SK-N-SH (cell line): ENCODE results near the gene LAMTOR1.

Experiments
- CTCF ChIP-seq: fragments of 200-600 bp; sonication (generic); IDR thresholded peaks from 2 replicates; pipeline ENCODE4 v1.6.1; 2017; ENCODE audit warnings: antibody characterized with exemption, mild to moderate bottlenecking, moderate library complexity
- EP300 ChIP-seq, 2 experiments: IDR thresholded peaks; 2 replicates each; pipeline versions ENCODE4 v1.4.0 to v1.6.1; 2012; ENCODE audit warnings: borderline replicate concordance in 1 of 2, low read depth in 1 of 2, low read length in 1 of 2
- GATA2 ChIP-seq: sonication (generic); formaldehyde crosslinking; IDR thresholded peaks from 2 replicates; pipeline ENCODE4 v1.5.0; 2020; ENCODE audit warnings: mild to moderate bottlenecking, missing genetic modification reagents
- JUND ChIP-seq: IDR thresholded peaks from 2 replicates; pipeline ENCODE4 v1.4.0; 2012
- MAX ChIP-seq: IDR thresholded peaks from 2 replicates; pipeline ENCODE4 v1.4.0; 2012; ENCODE audit warnings: low read depth
- MXI1 ChIP-seq: IDR thresholded peaks from 2 replicates; pipeline ENCODE4 v1.6.1; 2012; ENCODE audit warnings: mild to moderate bottlenecking, low read depth, low read length, improper control_type of control experiment
- POLR2AphosphoS5 ChIP-seq: IDR thresholded peaks from 2 replicates; pipeline ENCODE4 v1.6.1; 2012; ENCODE audit warnings: low read depth, low read length
- RAD21 ChIP-seq: IDR thresholded peaks from 2 replicates; pipeline ENCODE4 v1.6.1; 2012; ENCODE audit warnings: mild to moderate bottlenecking, low read length
- REST ChIP-seq: IDR thresholded peaks from 2 replicates; pipeline ENCODE4 v1.6.1; 2012; ENCODE audit warnings: mild to moderate bottlenecking, low read depth, low read length, moderate library complexity
- RFX5 ChIP-seq: IDR thresholded peaks from 2 replicates; pipeline ENCODE4 v1.6.1; 2012; ENCODE audit warnings: mild to moderate bottlenecking, improper control_type of control experiment, low read length
- SMC3 ChIP-seq: IDR thresholded peaks from 2 replicates; pipeline ENCODE4 v1.6.1; 2012; ENCODE audit warnings: low read depth, low read length, improper control_type of control experiment
- TAF1 ChIP-seq: IDR thresholded peaks from 2 replicates; pipeline ENCODE4 v1.6.1; 2012; ENCODE audit warnings: low read depth, mild to moderate bottlenecking, low read length, moderate library complexity, borderline replicate concordance
- USF1 ChIP-seq: IDR thresholded peaks from 2 replicates; pipeline ENCODE4 v1.4.0; 2012; ENCODE audit warnings: low read depth, borderline replicate concordance
- YY1 ChIP-seq: IDR thresholded peaks from 2 replicates; pipeline ENCODE4 v1.4.0; 2012; ENCODE audit warnings: low read depth, mild to moderate bottlenecking

GRCh38 chr11:72072348-72072747, 30.7 kb downstream of the LAMTOR1 start:
- no peak for TF ChIP-seq REST
- no peak for TF ChIP-seq CTCF
- TF ChIP-seq MXI1 = no peak
- no peak for TF ChIP-seq SMC3
- no peak for TF ChIP-seq TAF1
- no peak for TF ChIP-seq YY1
- no peak; the same call in 1 of the 2 replicates for TF ChIP-seq POLR2AphosphoS5
- TF ChIP-seq RFX5 = no peak
- peak; percentile 63 for TF ChIP-seq JUND
- TF ChIP-seq EP300 (IDR thresholded peaks at IDR 0.05; ENCODE audit: borderline replicate concordance in 1 of 2, low read depth in 1 of 2, low read length in 1 of 2) = no peak
- TF ChIP-seq MAX = peak; percentile 59; the same call in 1 of the 2 replicates
- no peak for TF ChIP-seq USF1
- no peak for TF ChIP-seq GATA2 (CRISPR knock-in tag)
- TF ChIP-seq RAD21 = no peak
